ENCODE data around the gene ZNF546.

ZNF546 gene

GRCh38 chr19:40006273-40006691 is 9.4 kb downstream of the ZNF546 start:
- Histone ChIP-seq H3K27me3 (ENCODE audit: insufficient read depth, low read depth, severe bottlenecking) (no peaks in the 10 kb centered on the region), H3K4me3 (ENCODE audit: low read depth, low read length) (no peak overlapping the region), H3K27ac (no peak overlapping the region), H3K36me3 (peaks cover 13% of the 10 kb centered on the region), H3K9me3 (ENCODE audit: severe bottlenecking) (no peaks in the 10 kb centered on the region)
- no peak for DNase-seq
- TF ChIP-seq CTCF (IDR thresholded peaks at IDR 0.05; ENCODE audit: low read depth, low read length), result no peak

- Histone ChIP-seq H3K27ac (no peak overlapping the region), H3K4me3 (ENCODE audit: low read depth, low read length) (no peak overlapping the region), H3K9me3 (ENCODE audit: severe bottlenecking) (peaks cover 11% of the 10 kb centered on the region), H3K27me3 (ENCODE audit: insufficient read depth, low read depth, severe bottlenecking) (no peaks in the 10 kb centered on the region), H3K36me3 (peaks cover 20% of the 10 kb centered on the region)
- no peak for DNase-seq
- no peak for TF ChIP-seq CTCF (IDR thresholded peaks at IDR 0.05; ENCODE audit: low read depth, low read length)
Observed at GRCh38 chr19:40009674-40010073, 12.8 kb downstream of the ZNF546 start.

GRCh38 chr19:40013991-40014390 is 17.1 kb downstream of the ZNF546 start:
- peaks cover 22% of the 10 kb centered on the region for H3K9me3 ChIP-seq (ENCODE audit: severe bottlenecking)

DNA sequence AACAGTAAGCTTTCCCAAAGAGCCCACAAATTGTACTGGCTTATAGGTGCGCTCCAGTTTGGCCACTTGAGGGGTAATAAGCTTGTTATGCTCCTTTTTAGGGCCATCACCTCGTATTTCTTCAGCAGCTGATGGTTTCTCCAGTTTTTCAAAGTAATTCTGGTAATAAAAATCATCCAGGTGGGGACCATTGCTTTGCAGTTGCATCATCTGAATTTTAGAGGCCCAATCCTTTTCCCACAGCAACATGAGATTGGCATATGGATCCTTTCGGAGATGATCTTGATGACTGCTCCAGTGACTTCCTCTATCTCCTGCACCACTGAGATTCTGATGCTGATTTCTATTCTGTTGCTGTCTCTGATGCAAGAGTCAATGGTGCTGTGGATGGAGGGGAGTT is 27.1 kb downstream of the ZNF546 start:
- H3K27ac ChIP-seq, result no peak overlapping the region
- H3K36me3 ChIP-seq, result no peaks in the 10 kb centered on the region
- H3K9me3 ChIP-seq (ENCODE audit: severe bottlenecking), result peaks cover 15% of the 10 kb centered on the region
- H3K27me3 ChIP-seq (ENCODE audit: insufficient read depth, low read depth, severe bottlenecking), result no peaks in the 10 kb centered on the region
- TF ChIP-seq CTCF (IDR thresholded peaks at IDR 0.05; ENCODE audit: low read depth, low read length), result no peak
- DNase-seq, result no peak
- no peak overlapping the region for H3K4me3 ChIP-seq (ENCODE audit: low read depth, low read length)

More at GRCh38 chr19:40013991-40014390, 17.1 kb downstream of the ZNF546 start:
- H3K27ac ChIP-seq, result no peak overlapping the region
- no peak overlapping the region for H3K4me3 ChIP-seq (ENCODE audit: low read depth, low read length)
- TF ChIP-seq CTCF (IDR thresholded peaks at IDR 0.05; ENCODE audit: low read depth, low read length), result no peak
- DNase-seq, result no peak
- no peaks in the 10 kb centered on the region for H3K27me3 ChIP-seq (ENCODE audit: insufficient read depth, low read depth, severe bottlenecking)
- H3K36me3 ChIP-seq, result peaks cover 10% of the 10 kb centered on the region

DNA sequence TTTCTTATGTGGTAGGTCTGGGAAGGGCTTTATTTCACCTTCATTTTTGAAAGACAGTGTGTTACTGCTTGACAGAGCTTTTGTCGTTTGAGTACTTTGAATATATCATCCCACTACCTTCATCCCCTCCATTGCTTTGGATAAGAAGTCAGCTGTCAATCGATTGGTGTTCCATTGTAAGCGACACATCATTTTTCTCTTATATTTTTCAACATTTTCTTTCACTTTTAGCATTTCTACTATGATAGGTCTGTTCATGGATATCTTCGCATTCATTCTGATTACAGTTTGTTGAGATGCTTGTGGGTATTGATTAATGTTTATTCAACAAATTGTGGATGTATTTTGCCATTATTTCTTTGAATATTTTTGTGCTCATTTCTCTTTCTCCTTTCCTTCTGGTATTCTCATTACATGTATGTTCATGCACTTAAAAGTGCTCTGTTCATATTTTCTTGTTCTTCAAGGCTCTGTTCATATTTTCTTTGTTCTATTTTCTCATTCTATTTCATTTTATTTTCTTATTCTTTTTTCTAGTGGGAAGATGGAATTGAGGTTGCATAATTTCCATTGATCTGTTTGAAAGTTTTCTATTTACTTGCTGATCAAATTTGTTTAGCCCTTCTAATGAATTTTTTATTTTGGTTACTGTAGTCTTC is 29.2 kb downstream of the ZNF546 start:
- DNase-seq, result no peak
- Histone ChIP-seq H3K27ac (no peak overlapping the region), H3K27me3 (ENCODE audit: insufficient read depth, low read depth, severe bottlenecking) (no peaks in the 10 kb centered on the region), H3K4me3 (ENCODE audit: low read depth, low read length) (no peak overlapping the region), H3K36me3 (no peaks in the 10 kb centered on the region), H3K9me3 (ENCODE audit: severe bottlenecking) (peaks cover 15% of the 10 kb centered on the region)
- no peak for TF ChIP-seq CTCF (IDR thresholded peaks at IDR 0.05; ENCODE audit: low read depth, low read length)

- no peak for TF ChIP-seq CTCF (IDR thresholded peaks at IDR 0.05; ENCODE audit: low read depth, low read length)
- no peak overlapping the region for H3K4me3 ChIP-seq (ENCODE audit: low read depth, low read length)
- H3K27me3 ChIP-seq (ENCODE audit: insufficient read depth, low read depth, severe bottlenecking), result no peaks in the 10 kb centered on the region
- DNase-seq, result no peak
- no peak overlapping the region for H3K27ac ChIP-seq
- peaks cover 17% of the 10 kb centered on the region for H3K9me3 ChIP-seq (ENCODE audit: severe bottlenecking)
- no peaks in the 10 kb centered on the region for H3K36me3 ChIP-seq
Observed at GRCh38 chr19:40026597-40026970, 29.7 kb downstream of the ZNF546 start.

All from WERI-Rb-1 (cell line).